ENCODE results near the gene AGAP1. TPM values are rescaled to one million over a fixed set of nuclear protein-coding genes. Genes with fewer than 3 reads are reported as not detected.

AGAP1 gene
- total RNA-seq, 4 donors from 2014 or later, result 33.7 to 39.9 (median 35.6) TPM

- no peak overlapping the region for H3K4me3 ChIP-seq
- no peaks in the 10 kb centered on the region for H3K4me1 ChIP-seq
- no peak overlapping the region for H3K27ac ChIP-seq
- 83 to 91% methylated on average over 7 of the region's 7 CpGs for WGBS, 2 donors
- H3K27me3 ChIP-seq, result no peaks in the 10 kb centered on the region
- H3K9me3 ChIP-seq, result no peaks in the 10 kb centered on the region
- peaks cover 0 to 66% (median 0%) of the 10 kb centered on the region in 3 donors for H3K36me3 ChIP-seq
- TF ChIP-seq CTCF (IDR thresholded peaks at IDR 0.05) (no peak), POLR2A (IDR thresholded peaks at IDR 0.05) (no peak), EP300 (IDR thresholded peaks at IDR 0.05) (no peak)
- no peak for DNase-seq (ENCODE audit: low spot score in 2 of 2)
Observed at GRCh38 chr2:236038096-236038495, 544.3 kb downstream of the AGAP1 start.

GRCh38 chr2:236040600-236041328 is 546.9 kb downstream of the AGAP1 start:
- Histone ChIP-seq H3K4me1 (no peaks in the 10 kb centered on the region), H3K27ac (no peak overlapping the region), H3K27me3 (no peaks in the 10 kb centered on the region), H3K9me3 (no peaks in the 10 kb centered on the region), H3K36me3 (peaks cover 0 to 84% (median 0%) of the 10 kb centered on the region in 3 donors), H3K4me3 (no peak overlapping the region)
- no peak for DNase-seq (ENCODE audit: low spot score in 2 of 2)
- TF ChIP-seq EP300 (IDR thresholded peaks at IDR 0.05) (no peak), POLR2A (IDR thresholded peaks at IDR 0.05) (no peak), CTCF (IDR thresholded peaks at IDR 0.05) (no peak)
- 87 to 91% methylated on average over 21 of the region's 21 CpGs for WGBS, 2 donors

- no peak overlapping the region for H3K4me3 ChIP-seq
- DNase-seq (ENCODE audit: low spot score in 2 of 2), result no peak
- TF ChIP-seq CTCF (IDR thresholded peaks at IDR 0.05) (no peak), EP300 (IDR thresholded peaks at IDR 0.05) (no peak), POLR2A (IDR thresholded peaks at IDR 0.05) (no peak)
- H3K4me1 ChIP-seq, result no peaks in the 10 kb centered on the region
- 96 to 97% methylated on average over 8 of the region's 8 CpGs for WGBS, 2 donors
- H3K27me3 ChIP-seq, result no peaks in the 10 kb centered on the region
- no peaks in the 10 kb centered on the region for H3K9me3 ChIP-seq
- H3K27ac ChIP-seq, result no peak overlapping the region
- peaks cover 0 to 77% (median 0%) of the 10 kb centered on the region in 3 donors for H3K36me3 ChIP-seq
Observed at GRCh38 chr2:236041616-236042015, 547.8 kb downstream of the AGAP1 start.

- Histone ChIP-seq H3K27me3 (no peaks in the 10 kb centered on the region), H3K36me3 (peaks cover 0 to 73% (median 0%) of the 10 kb centered on the region in 3 donors), H3K4me1 (no peaks in the 10 kb centered on the region), H3K4me3 (no peak overlapping the region), H3K9me3 (no peaks in the 10 kb centered on the region), H3K27ac (no peak overlapping the region)
- no peak for DNase-seq (ENCODE audit: low spot score in 2 of 2)
- TF ChIP-seq POLR2A (IDR thresholded peaks at IDR 0.05) (no peak), EP300 (IDR thresholded peaks at IDR 0.05) (no peak), CTCF (IDR thresholded peaks at IDR 0.05) (no peak)
- 80 to 85% methylated on average over 6 of the region's 6 CpGs for WGBS, 2 donors
Observed at GRCh38 chr2:236042087-236042486, 548.2 kb downstream of the AGAP1 start.

GRCh38 chr2:236044191-236044590 is 550.3 kb downstream of the AGAP1 start:
- H3K36me3 ChIP-seq, result peaks cover 0 to 73% (median 0%) of the 10 kb centered on the region in 3 donors
- H3K27me3 ChIP-seq, result no peaks in the 10 kb centered on the region
- WGBS, 2 donors, result 93 to 98% methylated on average over 5 to 6 of the region's 6 CpGs

More at GRCh38 chr2:236044191-236044590, 550.3 kb downstream of the AGAP1 start:
- no peak for TF ChIP-seq POLR2A (IDR thresholded peaks at IDR 0.05)
- no peak for TF ChIP-seq EP300 (IDR thresholded peaks at IDR 0.05)
- no peak for TF ChIP-seq CTCF (IDR thresholded peaks at IDR 0.05)
- DNase-seq (ENCODE audit: low spot score in 2 of 2), result no peak
- Histone ChIP-seq H3K4me1 (no peaks in the 10 kb centered on the region), H3K27ac (no peak overlapping the region), H3K9me3 (no peaks in the 10 kb centered on the region), H3K4me3 (no peak overlapping the region)
